Stromal cell of bone marrow (primary cell): Measurements from ENCODE around the gene OR10C1.
"Not testable (repeated sequence)": the region's sequence is repeated elsewhere in the genome, so short reads cannot be mapped to it uniquely, and the experiment has no call there.

Experiments used
- DNase-seq: peaks from one replicate; pipeline ENCODE4 v3.0.0-alpha.2; 2012; ENCODE audit warnings: low read depth

Gene OR10C1

GRCh38 chr6:29439006-29439405 is at the start of gene OR10C1:
OR10C1 (plus strand) TSS chr6:29439306; CDS start chr6:29440016, 710 bp downstream.
- no peak for DNase-seq

- no peak for DNase-seq
These were observed 43.8 kb upstream of the OR10C1 start, which contains the start of gene OR12D2 for GRCh38 chr6:29395331-29395730. OR12D2 (plus strand) TSS chr6:29395631; CDS start chr6:29396700, 1,069 bp downstream.

- DNase-seq: no peak
These were observed 39.6 kb upstream of the OR10C1 start for GRCh38 chr6:29399525-29399924.

GRCh38 chr6:29403801-29404200 is 35.3 kb upstream of the OR10C1 start:
- DNase-seq: no peak

- DNase-seq: no peak
These were observed 24.5 kb upstream of the OR10C1 start, which contains the start of gene OR12D1 for GRCh38 chr6:29414588-29414987. OR12D1 (plus strand) TSS chr6:29414928.

GRCh38 chr6:29419516-29419915 is 19.6 kb upstream of the OR10C1 start:
- peak; percentile 2 for DNase-seq

GRCh38 chr6:29424168-29424567 is 14.9 kb upstream of the OR10C1 start:
- no peak for DNase-seq

GRCh38 chr6:29424575-29424974 is 14.5 kb upstream of the OR10C1 start:
- no peak for DNase-seq

- DNase-seq: no peak
These were observed 14.0 kb upstream of the OR10C1 start for GRCh38 chr6:29425075-29425474.

GRCh38 chr6:29426654-29427053 is 12.5 kb upstream of the OR10C1 start:
- no peak for DNase-seq

- not testable (repeated sequence) for DNase-seq
These were observed 2.4 kb upstream of the OR10C1 start for GRCh38 chr6:29436730-29437129.

- no peak for DNase-seq
These were observed 3.6 kb downstream of the OR10C1 start for GRCh38 chr6:29442719-29443118.

GRCh38 chr6:29444031-29444430 is 4.9 kb downstream of the OR10C1 start:
- DNase-seq: not testable (repeated sequence)

- no peak for DNase-seq
These were observed 8.6 kb downstream of the OR10C1 start for GRCh38 chr6:29447670-29448069.

- DNase-seq: no peak
These were observed 12.5 kb downstream of the OR10C1 start for GRCh38 chr6:29451471-29452193.

- no peak for DNase-seq
These were observed 17.9 kb downstream of the OR10C1 start, which contains the start of the genes OR11A1 and OR2H1 for GRCh38 chr6:29456971-29457370. OR11A1 (minus strand) TSS chr6:29457071; CDS start chr6:29427641, 29,430 bp downstream. OR2H1 (plus strand) TSS chr6:29457155; CDS start chr6:29461770, 4,615 bp downstream.

GRCh38 chr6:29461021-29461814 is 22.1 kb downstream of the OR10C1 start:
- DNase-seq: no peak

GRCh38 chr6:29462022-29462421 is 22.9 kb downstream of the OR10C1 start:
- DNase-seq: no peak

GRCh38 chr6:29465279-29465678 is 26.2 kb downstream of the OR10C1 start:
- no peak for DNase-seq

GRCh38 chr6:29465801-29466200 is 26.7 kb downstream of the OR10C1 start:
- DNase-seq: no peak

- DNase-seq: no peak
These were observed 27.1 kb downstream of the OR10C1 start for GRCh38 chr6:29466241-29466640.

GRCh38 chr6:29474996-29475395 is 35.9 kb downstream of the OR10C1 start:
- DNase-seq: no peak

GRCh38 chr6:29477923-29478450 is 38.9 kb downstream of the OR10C1 start:
- no peak for DNase-seq
